GM12891 (cell line): ENCODE data around the gene EXOC1L.

ENCODE experiments used
- PAX5 ChIP-seq: IDR thresholded peaks from 2 replicates; pipeline ENCODE4 v1.6.1; 2011; ENCODE audit warnings: low read length, moderate library complexity, mild to moderate bottlenecking; ENCODE audit not compliant: insufficient read depth, severe bottlenecking
- POLR2A ChIP-seq: IDR thresholded peaks from 2 replicates; pipeline ENCODE4 v1.6.1; 2011; ENCODE audit warnings: low read depth, low read length, control low read depth
- POLR2AphosphoS5 ChIP-seq: IDR thresholded peaks from 2 replicates; pipeline ENCODE4 v1.6.1; 2011; ENCODE audit warnings: low read depth, low read length, control low read depth
- POU2F2 ChIP-seq: IDR thresholded peaks from 2 replicates; pipeline ENCODE4 v1.6.1; 2011; ENCODE audit warnings: low read depth, mild to moderate bottlenecking, control low read depth, low read length, moderate library complexity
- SPI1 ChIP-seq: IDR thresholded peaks from 2 replicates; pipeline ENCODE4 v1.6.1; 2011; ENCODE audit warnings: low read depth, low read length, control low read depth
- TAF1 ChIP-seq: IDR thresholded peaks from 2 replicates; pipeline ENCODE4 v1.6.1; 2011; ENCODE audit warnings: low read depth, low read length, control low read depth

GRCh38 chr4:55824865-55825264, 5.3 kb downstream of the EXOC1L start:
- TF ChIP-seq TAF1, result no peak
- TF ChIP-seq POLR2AphosphoS5, result no peak
- no peak for TF ChIP-seq POLR2A
- TF ChIP-seq SPI1, result no peak
- no peak for TF ChIP-seq POU2F2
- no peak for TF ChIP-seq PAX5
